K562 (cell line): Measurements from ENCODE around the gene ARHGDIA. TPM values are rescaled to one million over a fixed set of nuclear protein-coding genes. Genes with fewer than 3 reads are reported as not detected.

ENCODE experiments used
- ARID1B ChIP-seq: fragments of 450-650 bp; IDR thresholded peaks from 2 replicates; pipeline ENCODE4 v1.6.1; 2016; ENCODE audit warnings: antibody characterized with exemption, mild to moderate bottlenecking, inconsistent platforms
- BCOR ChIP-seq: fragments of 450-650 bp; IDR thresholded peaks from 2 replicates; pipeline ENCODE4 v1.6.1; 2016
- GABPB2 ChIP-seq: fragments of 250-450 bp; sonication (Bioruptor Pico); conservative IDR thresholded peaks from 2 replicates; pipeline ENCODE4 v1.5.1; 2021; ENCODE audit warnings: mild to moderate bottlenecking
- HEY1 ChIP-seq: fragments of 250-450 bp; sonication (Bioruptor Pico); IDR thresholded peaks from 2 replicates; pipeline ENCODE4 v1.5.0; 2020; ENCODE audit warnings: mild to moderate bottlenecking, moderate library complexity, borderline replicate concordance
- JUN ChIP-seq, 2 experiments: sonication (generic) in 1 of 2; formaldehyde crosslinking in 1 of 2; IDR thresholded peaks; 2 replicates each; pipeline versions ENCODE4 v1.6.1 to v1.8.0; 2012 to 2022; ENCODE audit warnings: borderline replicate concordance in 2 of 2, mild to moderate bottlenecking in 2 of 2, improper control_type of control experiment in 1 of 2, low read depth in 1 of 2, low read length in 1 of 2, missing genetic modification reagents in 1 of 2
- MCM7 ChIP-seq, 2 experiments: fragments of 450-650 bp; IDR thresholded peaks; 2 replicates each; pipeline ENCODE4 v1.6.1; 2016 to 2018
- PML ChIP-seq: IDR thresholded peaks from 2 replicates; pipeline ENCODE4 v1.6.1; 2012; ENCODE audit warnings: low read length, inconsistent platforms
- POLR2A ChIP-seq: fragments of 450-650 bp; conservative IDR thresholded peaks from 2 replicates; pipeline ENCODE4 v1.6.1; 2016
- POLR2G ChIP-seq: fragments of 200-400 bp; formaldehyde crosslinking; IDR thresholded peaks from 2 replicates; pipeline ENCODE4 v1.6.1; 2017; ENCODE audit warnings: low read depth, mild to moderate bottlenecking, antibody characterized with exemption, low read length, moderate library complexity
- PRDM10 ChIP-seq: fragments of 450-650 bp; IDR thresholded peaks from 2 replicates; pipeline ENCODE4 v1.6.1; 2018; ENCODE audit not compliant: partially characterized antibody
- SNIP1 ChIP-seq: fragments of 450-650 bp; IDR thresholded peaks from 2 replicates; pipeline ENCODE4 v1.7.1; 2017; ENCODE audit warnings: low read depth, mild to moderate bottlenecking
- STAT5A ChIP-seq: IDR thresholded peaks from 2 replicates; pipeline ENCODE4 v1.6.1; 2012; ENCODE audit warnings: low read length, inconsistent platforms, borderline replicate concordance
- ZNF165 ChIP-seq: fragments of 250-450 bp; sonication (Bioruptor Pico); IDR thresholded peaks from 2 replicates; pipeline ENCODE4 v1.4.0; 2020; ENCODE audit warnings: borderline replicate concordance
- ZNF717 ChIP-seq: fragments of 250-450 bp; sonication (Bioruptor Pico); IDR thresholded peaks from 2 replicates; pipeline ENCODE4 v1.5.0; 2021
- polyA plus RNA-seq, 8 experiments: library from polyadenylated mRNA; depleted of rRNA in 4 of 8; stranded (reverse) in 5 of 8; unstranded in 3 of 8; fragments of >200 nt; fragmentation: Nextera tagmentation in 2 of 8; fragmentation: Illumina TruSeq in 1 of 8; extraction: Ambion mirVana in 2 of 8; extraction: Trizol in 1 of 8; gene quantifications; 2 replicates each; pipeline versions ENCODE4 v1.2.1 to v1.2.3, GENCODE V29; 2011 to 2014; ENCODE audit warnings: inconsistent platforms in 1 of 8, missing spikeins in 1 of 8
- total RNA-seq, 7 experiments: library from RNA; depleted of rRNA in 6 of 7; stranded (reverse); fragments of >200 nt in 6 of 7; fragmentation: Illumina TruSeq in 2 of 7; extraction: Trizol in 2 of 7; gene quantifications; 2 replicates each; pipeline versions ENCODE4 v1.2.1 to v1.2.3, GENCODE V29; 2011 to 2021; ENCODE audit warnings: low replicate concordance in 1 of 7
- TF ChIP-seq, protein P1 (sequence below): sonication (generic); formaldehyde crosslinking; IDR thresholded peaks from 2 replicates; pipeline ENCODE4 v1.8.1; 2023; ENCODE audit warnings: mild to moderate bottlenecking, missing genetic modification reagents
- TF ChIP-seq, protein P2 (sequence below): fragments of 450-650 bp; formaldehyde crosslinking; IDR thresholded peaks from 2 replicates; pipeline ENCODE4 v1.4.0; 2020; ENCODE audit warnings: mild to moderate bottlenecking, moderate library complexity
- TF ChIP-seq, protein P3 (sequence below): fragments of 450-650 bp; conservative IDR thresholded peaks from 2 replicates; pipeline ENCODE4 v1.6.1; 2016; ENCODE audit warnings: missing genetic modification characterization, low read depth, mild to moderate bottlenecking, control low read depth, missing compliant biosample characterization

Gene ARHGDIA
- total and polyA plus RNA-seq, 9 of the 15 experiments (the other 6 are each of a cell fraction or from before 2014, with no cell fraction given): 9.6 to 340 (median 97.6) TPM

DNA sequence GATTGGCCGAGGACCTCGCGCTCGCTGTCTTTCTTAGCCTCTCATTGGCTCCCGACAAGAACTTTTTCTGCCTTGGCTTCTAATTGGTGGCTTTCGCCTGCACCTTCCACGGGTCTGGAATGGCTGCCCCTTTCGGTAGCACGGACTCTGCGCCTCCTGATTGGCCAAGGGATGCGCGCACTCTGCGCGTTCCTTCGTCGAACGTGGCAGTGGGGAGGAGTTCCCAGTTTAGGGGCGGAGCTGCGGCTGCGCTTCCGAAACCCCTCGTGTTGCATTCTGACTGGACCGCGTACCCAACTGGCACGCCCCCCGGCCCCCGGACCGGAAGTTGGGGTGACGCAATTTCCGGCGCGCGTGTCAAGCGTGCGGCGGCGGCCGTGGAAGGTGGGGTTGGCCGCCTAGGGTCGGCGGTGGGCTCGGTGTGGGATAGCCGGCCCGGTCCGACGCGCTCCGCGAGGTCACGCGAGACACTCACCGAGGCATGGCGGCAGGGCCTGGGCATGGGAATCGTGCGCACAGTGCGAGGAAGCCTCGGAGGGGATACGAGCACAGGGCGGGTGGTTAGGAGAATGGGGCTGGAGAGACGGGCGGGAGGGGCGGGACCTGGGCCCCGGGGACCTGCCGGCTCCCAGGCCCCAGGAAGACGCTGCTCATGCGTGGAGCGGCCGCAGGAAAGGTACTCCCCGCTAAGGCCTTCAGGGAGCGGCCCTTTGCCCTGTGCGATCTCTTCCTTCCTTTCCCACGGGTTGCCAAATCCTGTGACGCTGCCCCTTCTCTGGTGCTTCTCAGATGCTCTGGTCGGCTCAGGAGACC, 10.2 kb downstream of the ARHGDIA start (continued):
- no peak for TF ChIP-seq SNIP1
- peak; percentile 86 for TF ChIP-seq ZNF165 (CRISPR knock-in tag)
- TF ChIP-seq BCOR: no peak
- TF ChIP-seq POLR2G: peak; percentile 85
- TF ChIP-seq POLR2A: peak; percentile 91
- no peak for TF ChIP-seq GABPB2
- TF ChIP-seq STAT5A: no peak
- TF ChIP-seq, protein P1, sequence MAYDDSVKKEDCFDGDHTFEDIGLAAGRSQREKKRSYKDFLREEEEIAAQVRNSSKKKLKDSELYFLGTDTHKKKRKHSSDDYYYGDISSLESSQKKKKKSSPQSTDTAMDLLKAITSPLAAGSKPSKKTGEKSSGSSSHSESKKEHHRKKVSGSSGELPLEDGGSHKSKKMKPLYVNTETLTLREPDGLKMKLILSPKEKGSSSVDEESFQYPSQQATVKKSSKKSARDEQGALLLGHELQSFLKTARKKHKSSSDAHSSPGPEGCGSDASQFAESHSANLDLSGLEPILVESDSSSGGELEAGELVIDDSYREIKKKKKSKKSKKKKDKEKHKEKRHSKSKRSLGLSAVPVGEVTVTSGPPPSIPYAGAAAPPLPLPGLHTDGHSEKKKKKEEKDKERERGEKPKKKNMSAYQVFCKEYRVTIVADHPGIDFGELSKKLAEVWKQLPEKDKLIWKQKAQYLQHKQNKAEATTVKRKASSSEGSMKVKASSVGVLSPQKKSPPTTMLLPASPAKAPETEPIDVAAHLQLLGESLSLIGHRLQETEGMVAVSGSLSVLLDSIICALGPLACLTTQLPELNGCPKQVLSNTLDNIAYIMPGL: 0 out of 2 replicates have a peak, but pooled peaks have one; percentile 6
- no peak for TF ChIP-seq ZNF717 (CRISPR knock-in tag)
- TF ChIP-seq, protein P2, sequence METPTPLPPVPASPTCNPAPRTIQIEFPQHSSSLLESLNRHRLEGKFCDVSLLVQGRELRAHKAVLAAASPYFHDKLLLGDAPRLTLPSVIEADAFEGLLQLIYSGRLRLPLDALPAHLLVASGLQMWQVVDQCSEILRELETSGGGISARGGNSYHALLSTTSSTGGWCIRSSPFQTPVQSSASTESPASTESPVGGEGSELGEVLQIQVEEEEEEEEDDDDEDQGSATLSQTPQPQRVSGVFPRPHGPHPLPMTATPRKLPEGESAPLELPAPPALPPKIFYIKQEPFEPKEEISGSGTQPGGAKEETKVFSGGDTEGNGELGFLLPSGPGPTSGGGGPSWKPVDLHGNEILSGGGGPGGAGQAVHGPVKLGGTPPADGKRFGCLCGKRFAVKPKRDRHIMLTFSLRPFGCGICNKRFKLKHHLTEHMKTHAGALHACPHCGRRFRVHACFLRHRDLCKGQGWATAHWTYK (CRISPR knock-in tag): peak; percentile 78
- TF ChIP-seq ARID1B: no peak
- TF ChIP-seq JUN (IDR thresholded peaks at IDR 0.05; ENCODE audit: borderline replicate concordance, low read depth, low read length): peak; percentile 84
- TF ChIP-seq JUN (CRISPR knock-in tag; IDR thresholded peaks at IDR 0.05; ENCODE audit: borderline replicate concordance): peak; percentile 55; the same call in 1 of the 2 replicates
- no peak; the same call in 1 of the 2 replicates for TF ChIP-seq HEY1 (CRISPR knock-in tag)
- TF ChIP-seq PML: peak; percentile 79; the same call in 1 of the 2 replicates
- TF ChIP-seq, protein P3, sequence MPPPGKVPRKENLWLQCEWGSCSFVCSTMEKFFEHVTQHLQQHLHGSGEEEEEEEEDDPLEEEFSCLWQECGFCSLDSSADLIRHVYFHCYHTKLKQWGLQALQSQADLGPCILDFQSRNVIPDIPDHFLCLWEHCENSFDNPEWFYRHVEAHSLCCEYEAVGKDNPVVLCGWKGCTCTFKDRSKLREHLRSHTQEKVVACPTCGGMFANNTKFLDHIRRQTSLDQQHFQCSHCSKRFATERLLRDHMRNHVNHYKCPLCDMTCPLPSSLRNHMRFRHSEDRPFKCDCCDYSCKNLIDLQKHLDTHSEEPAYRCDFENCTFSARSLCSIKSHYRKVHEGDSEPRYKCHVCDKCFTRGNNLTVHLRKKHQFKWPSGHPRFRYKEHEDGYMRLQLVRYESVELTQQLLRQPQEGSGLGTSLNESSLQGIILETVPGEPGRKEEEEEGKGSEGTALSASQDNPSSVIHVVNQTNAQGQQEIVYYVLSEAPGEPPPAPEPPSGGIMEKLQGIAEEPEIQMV (tag): peak; percentile 84
- no peak for TF ChIP-seq MCM7 (IDR thresholded peaks at IDR 0.05)
- TF ChIP-seq PRDM10: no peak
